ENCODE results near the gene EXOC3.
"Not testable (repeated sequence)": the region's sequence is repeated elsewhere in the genome, so short reads cannot be mapped to it uniquely, and the experiment has no call there.

EXOC3 gene

GRCh38 chr5:507986-508575 lies 65.1 kb downstream of the EXOC3 start:
- DNase-seq: not testable (repeated sequence)

GRCh38 chr5:509611-510185 lies 66.7 kb downstream of the EXOC3 start:
- no peak for DNase-seq

DNA sequence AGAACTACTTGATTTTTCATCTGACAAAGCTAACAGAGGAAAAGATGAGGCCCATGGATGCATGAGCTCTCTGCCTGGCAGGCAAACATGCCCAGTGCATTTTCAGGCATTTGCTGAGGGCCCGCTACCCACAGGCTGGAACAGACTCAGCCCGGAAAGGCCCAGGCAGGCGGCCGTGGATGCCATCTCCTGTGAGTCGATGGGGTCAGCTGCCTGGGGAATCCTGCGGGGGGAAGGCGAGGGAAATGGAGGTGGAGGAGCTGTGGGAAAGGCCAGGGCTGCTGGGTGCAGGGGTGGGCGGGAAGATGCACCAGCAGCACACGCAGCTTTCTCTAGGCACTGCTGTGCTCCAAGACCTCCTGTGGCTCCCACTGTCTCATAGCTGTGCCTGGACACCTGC lies 67.5 kb downstream of the EXOC3 start:
- no peak for DNase-seq

GRCh38 chr5:511476-511875 lies 68.5 kb downstream of the EXOC3 start:
- DNase-seq: no peak

DNA sequence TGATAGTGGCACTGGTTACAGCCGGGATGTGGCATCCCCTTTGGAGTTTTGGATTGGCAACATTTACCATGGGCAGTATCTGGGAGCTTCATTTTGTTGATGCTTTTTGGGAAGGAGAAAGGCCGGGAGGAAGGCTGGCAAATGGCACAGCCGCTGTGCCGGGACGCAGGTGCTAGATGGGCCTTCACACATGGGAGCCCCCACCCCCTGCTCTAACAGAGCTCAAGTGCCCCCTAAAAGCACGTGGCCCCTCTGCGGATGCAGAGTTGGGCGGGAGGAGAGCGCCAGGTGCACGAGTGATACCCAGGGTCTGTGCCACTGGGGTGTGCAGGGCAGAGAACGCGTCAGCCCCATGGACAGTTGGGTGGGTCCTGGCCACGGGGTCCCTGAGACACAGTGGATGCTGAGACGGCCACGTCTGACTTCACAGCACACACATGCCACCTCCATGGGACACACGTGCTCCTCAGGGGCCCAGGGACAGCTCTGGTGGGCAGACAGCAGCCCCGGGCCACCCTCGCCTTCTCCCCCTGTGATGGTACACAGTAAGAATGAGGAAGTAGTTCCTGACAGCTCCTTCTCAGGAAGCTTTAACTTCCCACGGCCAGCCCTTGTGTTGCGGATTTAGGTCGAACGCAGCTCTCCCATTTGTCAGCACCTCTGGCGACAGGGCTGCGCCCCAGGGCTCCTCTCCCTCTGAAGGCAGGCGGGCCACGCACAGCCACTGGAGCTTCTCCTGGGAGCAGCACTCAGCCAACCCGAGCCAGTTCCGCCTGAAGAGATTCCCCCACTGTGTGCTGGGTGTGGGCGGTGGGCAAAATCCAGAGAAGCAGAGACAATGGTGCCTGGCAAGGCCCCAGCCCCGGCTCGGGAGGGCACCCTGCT lies 70.5 kb downstream of the EXOC3 start:
- DNase-seq: no peak

- DNase-seq: no peak
These were observed 71.1 kb downstream of the EXOC3 start for GRCh38 chr5:514101-514485.

DNA sequence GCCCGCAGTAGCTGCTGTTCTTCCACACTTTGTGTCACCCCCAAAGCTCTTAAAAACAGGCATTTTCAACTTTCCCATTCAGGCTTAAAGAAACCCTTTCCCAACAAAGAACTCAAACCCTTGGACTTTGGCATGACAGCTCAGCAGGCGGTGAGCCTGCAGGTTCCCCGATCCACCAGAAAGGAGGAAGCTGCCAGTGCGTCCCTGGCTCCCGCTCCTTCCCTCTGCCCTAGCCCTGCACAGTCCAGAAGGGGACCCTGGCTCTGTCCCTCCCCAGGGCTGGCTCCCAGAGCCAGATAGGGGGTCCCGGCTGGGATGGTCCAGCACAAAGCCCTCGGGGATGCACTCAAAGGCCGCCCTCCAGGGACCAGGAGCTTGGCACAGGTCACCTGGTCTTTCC lies 71.7 kb downstream of the EXOC3 start:
- DNase-seq: no peak

DNA sequence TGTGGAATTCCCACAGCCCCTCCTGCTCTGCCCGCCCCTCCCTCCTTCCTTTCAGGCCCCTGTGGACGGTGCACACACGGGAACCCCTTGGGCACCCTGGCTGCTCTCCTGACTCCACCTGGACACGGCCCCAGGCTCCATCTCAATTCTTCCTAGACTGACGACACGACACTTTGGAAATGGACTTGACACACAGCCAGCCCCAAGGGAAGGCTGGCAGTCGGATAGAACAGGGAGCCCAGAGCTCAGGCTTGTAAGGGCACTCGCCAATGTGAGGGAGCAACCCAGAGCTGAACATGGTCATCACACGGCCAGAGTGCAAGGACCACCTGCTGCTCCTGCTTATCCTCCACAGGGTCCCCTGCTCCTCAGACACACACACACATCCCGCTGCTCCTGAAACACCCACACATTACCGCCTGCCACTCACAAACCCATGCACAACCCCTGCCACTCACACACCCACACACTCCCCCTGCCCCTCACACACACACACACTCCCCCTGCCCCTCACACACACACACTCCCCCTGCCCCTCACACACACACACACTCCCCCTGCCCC lies 72.4 kb downstream of the EXOC3 start:
- DNase-seq: no peak

- no peak for DNase-seq
These were observed 73.5 kb downstream of the EXOC3 start for GRCh38 chr5:516338-516925.

Measured in activated CD4-positive, CD25-positive, alpha-beta regulatory T cell (primary cell).